H1 (cell line): ENCODE measurements around the gene TEX48. TPM values are rescaled to one million over a fixed set of nuclear protein-coding genes. Genes with fewer than 3 reads are reported as not detected.

Experiments
- RFX5 ChIP-seq: IDR thresholded peaks from 2 replicates; pipeline ENCODE4 v1.6.1; 2011; ENCODE audit warnings: low read depth, low read length, improper control_type of control experiment, borderline replicate concordance
- RNF2 ChIP-seq: fragments of 200-900, 300-1000 bp; sonication (generic); IDR thresholded peaks from 2 replicates; pipeline ENCODE4 v1.7.1; 2016; ENCODE audit warnings: borderline replicate concordance, low read depth, mild to moderate bottlenecking, antibody characterized with exemption, low read length; ENCODE audit not compliant: poor library complexity, severe bottlenecking; ENCODE audit errors: missing control alignments
- SAP30 ChIP-seq: fragments of 300-600 bp; sonication (generic); IDR thresholded peaks from 2 replicates; pipeline ENCODE4 v1.7.1; 2012; ENCODE audit warnings: low read length, moderate library complexity, mild to moderate bottlenecking, inconsistent platforms; ENCODE audit not compliant: insufficient read depth, insufficient replicate concordance
- polyA plus RNA-seq, 7 experiments: library from polyadenylated mRNA; depleted of rRNA in 3 of 7; stranded (reverse) in 5 of 7; unstranded in 2 of 7; fragments of >200 nt in 5 of 7; fragments of 200-250 nt in 2 of 7; gene quantifications; 1 replicate in 5 of 7; 2 replicates in 1 of 7; 4 replicates in 1 of 7; pipeline versions ENCODE4 v1.2.1 to v1.2.3, GENCODE V29; 2011 to 2013; ENCODE audit warnings: missing spikeins in 2 of 7, mixed read lengths in 2 of 7
- total RNA-seq: library from RNA; stranded (reverse); fragmentation: NEBNext Ultra II Directional; extraction: Animal tissue kit (Norgen Biotek cat#: 25700); gene quantifications from 2 replicates; pipeline ENCODE4 v1.2.1, GENCODE V29; 2021
- TF ChIP-seq, protein P1 (sequence below): fragments of 300-600 bp; sonication (generic); IDR thresholded peaks from 2 replicates; pipeline ENCODE4 v1.7.1; 2012; ENCODE audit warnings: low read length, moderate library complexity, mild to moderate bottlenecking, inconsistent platforms; ENCODE audit not compliant: insufficient replicate concordance

TEX48 gene
- total and polyA plus RNA-seq, 2 of the 8 experiments (the other 6 are each of a cell fraction or from before 2014, with no cell fraction given): not detected

GRCh38 chr9:114694146-114694545 lies 12.2 kb upstream of the TEX48 start (continued):
- TF ChIP-seq, protein P1, sequence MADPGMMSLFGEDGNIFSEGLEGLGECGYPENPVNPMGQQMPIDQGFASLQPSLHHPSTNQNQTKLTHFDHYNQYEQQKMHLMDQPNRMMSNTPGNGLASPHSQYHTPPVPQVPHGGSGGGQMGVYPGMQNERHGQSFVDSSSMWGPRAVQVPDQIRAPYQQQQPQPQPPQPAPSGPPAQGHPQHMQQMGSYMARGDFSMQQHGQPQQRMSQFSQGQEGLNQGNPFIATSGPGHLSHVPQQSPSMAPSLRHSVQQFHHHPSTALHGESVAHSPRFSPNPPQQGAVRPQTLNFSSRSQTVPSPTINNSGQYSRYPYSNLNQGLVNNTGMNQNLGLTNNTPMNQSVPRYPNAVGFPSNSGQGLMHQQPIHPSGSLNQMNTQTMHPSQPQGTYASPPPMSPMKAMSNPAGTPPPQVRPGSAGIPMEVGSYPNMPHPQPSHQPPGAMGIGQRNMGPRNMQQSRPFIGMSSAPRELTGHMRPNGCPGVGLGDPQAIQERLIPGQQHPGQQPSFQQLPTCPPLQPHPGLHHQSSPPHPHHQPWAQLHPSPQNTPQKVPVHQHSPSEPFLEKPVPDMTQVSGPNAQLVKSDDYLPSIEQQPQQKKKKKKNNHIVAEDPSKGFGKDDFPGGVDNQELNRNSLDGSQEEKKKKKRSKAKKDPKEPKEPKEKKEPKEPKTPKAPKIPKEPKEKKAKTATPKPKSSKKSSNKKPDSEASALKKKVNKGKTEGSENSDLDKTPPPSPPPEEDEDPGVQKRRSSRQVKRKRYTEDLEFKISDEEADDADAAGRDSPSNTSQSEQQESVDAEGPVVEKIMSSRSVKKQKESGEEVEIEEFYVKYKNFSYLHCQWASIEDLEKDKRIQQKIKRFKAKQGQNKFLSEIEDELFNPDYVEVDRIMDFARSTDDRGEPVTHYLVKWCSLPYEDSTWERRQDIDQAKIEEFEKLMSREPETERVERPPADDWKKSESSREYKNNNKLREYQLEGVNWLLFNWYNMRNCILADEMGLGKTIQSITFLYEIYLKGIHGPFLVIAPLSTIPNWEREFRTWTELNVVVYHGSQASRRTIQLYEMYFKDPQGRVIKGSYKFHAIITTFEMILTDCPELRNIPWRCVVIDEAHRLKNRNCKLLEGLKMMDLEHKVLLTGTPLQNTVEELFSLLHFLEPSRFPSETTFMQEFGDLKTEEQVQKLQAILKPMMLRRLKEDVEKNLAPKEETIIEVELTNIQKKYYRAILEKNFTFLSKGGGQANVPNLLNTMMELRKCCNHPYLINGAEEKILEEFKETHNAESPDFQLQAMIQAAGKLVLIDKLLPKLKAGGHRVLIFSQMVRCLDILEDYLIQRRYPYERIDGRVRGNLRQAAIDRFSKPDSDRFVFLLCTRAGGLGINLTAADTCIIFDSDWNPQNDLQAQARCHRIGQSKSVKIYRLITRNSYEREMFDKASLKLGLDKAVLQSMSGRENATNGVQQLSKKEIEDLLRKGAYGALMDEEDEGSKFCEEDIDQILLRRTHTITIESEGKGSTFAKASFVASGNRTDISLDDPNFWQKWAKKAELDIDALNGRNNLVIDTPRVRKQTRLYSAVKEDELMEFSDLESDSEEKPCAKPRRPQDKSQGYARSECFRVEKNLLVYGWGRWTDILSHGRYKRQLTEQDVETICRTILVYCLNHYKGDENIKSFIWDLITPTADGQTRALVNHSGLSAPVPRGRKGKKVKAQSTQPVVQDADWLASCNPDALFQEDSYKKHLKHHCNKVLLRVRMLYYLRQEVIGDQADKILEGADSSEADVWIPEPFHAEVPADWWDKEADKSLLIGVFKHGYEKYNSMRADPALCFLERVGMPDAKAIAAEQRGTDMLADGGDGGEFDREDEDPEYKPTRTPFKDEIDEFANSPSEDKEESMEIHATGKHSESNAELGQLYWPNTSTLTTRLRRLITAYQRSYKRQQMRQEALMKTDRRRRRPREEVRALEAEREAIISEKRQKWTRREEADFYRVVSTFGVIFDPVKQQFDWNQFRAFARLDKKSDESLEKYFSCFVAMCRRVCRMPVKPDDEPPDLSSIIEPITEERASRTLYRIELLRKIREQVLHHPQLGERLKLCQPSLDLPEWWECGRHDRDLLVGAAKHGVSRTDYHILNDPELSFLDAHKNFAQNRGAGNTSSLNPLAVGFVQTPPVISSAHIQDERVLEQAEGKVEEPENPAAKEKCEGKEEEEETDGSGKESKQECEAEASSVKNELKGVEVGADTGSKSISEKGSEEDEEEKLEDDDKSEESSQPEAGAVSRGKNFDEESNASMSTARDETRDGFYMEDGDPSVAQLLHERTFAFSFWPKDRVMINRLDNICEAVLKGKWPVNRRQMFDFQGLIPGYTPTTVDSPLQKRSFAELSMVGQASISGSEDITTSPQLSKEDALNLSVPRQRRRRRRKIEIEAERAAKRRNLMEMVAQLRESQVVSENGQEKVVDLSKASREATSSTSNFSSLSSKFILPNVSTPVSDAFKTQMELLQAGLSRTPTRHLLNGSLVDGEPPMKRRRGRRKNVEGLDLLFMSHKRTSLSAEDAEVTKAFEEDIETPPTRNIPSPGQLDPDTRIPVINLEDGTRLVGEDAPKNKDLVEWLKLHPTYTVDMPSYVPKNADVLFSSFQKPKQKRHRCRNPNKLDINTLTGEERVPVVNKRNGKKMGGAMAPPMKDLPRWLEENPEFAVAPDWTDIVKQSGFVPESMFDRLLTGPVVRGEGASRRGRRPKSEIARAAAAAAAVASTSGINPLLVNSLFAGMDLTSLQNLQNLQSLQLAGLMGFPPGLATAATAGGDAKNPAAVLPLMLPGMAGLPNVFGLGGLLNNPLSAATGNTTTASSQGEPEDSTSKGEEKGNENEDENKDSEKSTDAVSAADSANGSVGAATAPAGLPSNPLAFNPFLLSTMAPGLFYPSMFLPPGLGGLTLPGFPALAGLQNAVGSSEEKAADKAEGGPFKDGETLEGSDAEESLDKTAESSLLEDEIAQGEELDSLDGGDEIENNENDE: no peak
- no peak for TF ChIP-seq SAP30
- no peak for TF ChIP-seq RNF2
- no peak for TF ChIP-seq RFX5
